HG03039 (cell line): ENCODE results near the gene SBNO2.

Experiments used
- ATAC-seq: cut with Tn5 transposase; IDR thresholded peaks from one replicate; pipeline ENCODE4 v1.9.1; 2021; ENCODE audit warnings: mild to moderate bottlenecking, moderate library complexity; ENCODE audit not compliant: unreplicated experiment

Gene SBNO2

DNA sequence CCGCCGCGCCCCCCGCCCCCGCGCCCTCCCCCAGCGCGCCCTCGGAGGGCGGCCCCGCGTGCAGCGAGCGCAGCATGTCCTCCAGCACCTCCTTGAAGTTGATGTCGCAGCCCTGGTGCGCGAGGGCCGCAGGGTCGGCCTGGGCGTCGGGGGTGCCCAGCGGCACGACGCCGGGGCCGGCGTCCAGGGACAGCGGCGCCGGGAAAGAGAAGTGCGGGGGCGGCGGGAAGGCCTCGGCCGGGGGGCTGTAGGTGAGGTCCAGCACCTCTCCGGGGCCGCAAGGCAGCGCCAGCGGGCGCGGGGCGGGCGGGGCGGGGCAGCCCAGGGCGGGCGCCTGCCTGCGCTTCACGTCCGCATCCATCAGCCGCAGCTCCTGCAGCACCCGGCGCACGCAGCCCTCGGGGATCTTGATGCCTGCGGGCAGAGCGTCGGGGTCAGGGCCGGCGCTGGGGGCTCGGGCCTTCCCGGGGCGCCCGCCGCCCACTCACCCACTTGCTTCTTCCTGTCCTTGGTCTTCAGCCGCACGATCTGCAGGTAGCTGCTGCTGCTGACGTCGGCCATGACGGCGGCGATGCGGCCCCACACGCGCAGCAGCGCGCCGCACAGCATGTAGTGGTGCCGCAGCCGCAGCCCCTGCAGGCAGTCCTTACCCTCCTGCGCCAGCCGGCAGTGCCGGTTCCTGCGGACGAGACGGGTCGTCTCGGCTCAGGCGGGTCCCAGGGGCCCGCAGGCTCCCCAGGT lies 65.6 kb downstream of the SBNO2 start:
- ATAC-seq, result no peak

DNA sequence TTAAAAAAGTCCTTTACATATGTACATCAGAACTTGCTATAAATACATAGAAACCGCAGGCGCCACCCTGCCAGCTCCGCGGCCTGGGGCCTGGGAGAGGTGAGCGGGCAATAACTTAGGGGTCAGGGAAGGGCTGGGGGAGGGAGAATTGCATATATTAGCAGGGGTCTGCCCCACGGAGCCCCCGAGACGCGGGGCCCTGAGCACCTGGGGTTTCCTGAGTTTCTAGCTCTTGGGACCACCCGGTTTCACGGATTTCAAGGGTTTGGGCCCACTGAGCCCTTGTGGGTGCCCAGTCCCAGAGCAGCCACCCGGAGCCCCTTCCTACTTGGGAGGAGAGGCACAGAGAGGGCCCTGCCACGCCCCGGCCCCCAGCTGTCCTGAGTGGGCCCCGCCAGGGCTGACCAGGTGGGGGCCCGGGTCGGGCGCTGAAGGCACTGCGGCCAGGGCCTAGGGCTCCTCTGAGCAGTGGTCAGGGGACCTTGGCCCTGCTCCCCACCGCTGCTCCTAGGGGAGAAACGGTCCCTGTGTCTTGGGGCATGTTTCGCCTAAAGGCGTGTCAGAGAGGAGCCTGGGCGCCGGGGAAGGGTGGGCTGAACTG lies 66.3 kb downstream of the SBNO2 start:
- ATAC-seq, result no peak

DNA sequence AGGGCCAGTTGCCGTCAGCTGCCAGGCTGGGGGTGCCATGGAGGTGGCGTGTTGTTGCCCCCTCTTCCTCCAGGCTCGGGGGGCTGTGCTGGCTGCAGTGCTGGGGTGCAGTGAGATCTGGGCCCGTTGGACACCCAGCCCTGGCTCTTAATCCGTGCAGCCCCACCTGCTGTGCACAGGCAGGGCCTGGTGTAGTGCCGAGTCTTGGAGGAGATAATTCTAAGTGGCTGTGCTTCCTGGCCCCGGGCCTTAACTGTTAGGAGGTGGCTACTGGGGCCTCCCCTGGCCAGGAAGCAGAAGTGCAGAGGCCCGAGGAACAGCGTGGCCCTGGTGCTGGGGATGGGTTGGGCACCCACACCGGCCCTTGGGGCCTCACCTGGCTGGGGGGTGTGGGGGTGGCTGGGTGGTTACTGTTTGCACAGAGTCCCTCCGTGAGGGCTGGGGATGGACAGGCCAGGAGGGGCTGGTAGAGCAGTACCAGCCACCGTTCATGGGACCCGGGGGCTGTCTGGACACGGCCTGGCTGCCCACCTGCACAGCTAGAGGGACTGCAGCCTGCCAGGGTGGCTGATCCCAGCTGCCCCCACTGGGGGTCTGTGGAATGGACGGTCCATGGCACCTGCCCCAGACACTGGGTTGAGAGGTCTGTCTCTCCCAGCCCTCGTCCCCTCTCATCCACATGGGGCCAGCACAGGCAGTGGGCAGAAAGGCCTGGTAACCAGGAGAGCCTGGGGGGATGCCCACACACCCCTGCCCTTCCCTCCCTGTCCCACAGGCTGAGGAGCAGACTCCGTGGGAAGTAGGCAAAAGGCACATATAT lies 67.0 kb downstream of the SBNO2 start:
- ATAC-seq, result no peak

DNA sequence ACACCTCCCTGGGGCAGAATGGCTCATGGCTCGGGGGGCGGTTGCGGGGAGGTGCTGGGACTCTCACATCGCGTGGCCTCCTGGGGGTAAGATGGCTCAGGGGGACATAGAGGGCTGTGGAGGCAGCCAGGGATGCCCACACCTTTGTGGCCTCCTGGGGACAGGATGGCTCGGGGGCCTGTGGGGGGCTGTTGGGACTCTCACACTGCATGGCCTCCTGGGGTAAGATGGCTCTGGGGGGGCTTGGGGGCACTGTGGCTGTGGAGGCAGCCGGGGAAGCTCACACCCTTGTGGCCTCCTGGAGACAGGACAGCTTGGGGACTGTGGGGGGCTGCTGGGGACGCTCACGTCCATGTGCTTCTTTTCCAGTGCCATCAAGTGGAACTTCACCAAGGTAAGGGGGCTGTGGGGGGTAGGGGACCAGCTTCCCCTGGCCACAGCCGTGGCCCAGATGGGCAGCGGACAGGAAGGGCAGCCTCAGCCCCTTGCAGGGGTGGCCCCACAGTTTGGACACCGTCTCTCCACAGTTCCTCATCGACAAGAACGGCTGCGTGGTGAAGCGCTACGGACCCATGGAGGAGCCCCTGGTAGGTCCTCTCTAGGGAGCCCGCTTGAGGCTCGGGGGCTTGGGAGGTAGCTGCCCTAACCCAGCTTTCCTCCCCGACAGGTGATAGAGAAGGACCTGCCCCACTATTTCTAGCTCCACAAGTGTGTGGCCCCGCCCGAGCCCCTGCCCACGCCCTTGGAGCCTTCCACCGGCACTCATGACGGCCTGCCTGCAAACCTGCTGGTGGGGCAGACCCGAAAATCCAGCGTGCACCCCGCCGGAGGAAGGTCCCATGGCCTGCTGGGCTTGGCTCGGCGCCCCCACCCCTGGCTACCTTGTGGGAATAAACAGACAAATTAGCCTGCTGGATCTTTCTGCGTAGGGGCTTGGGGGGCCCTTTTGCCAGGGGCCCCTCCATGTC lies 67.9 kb downstream of the SBNO2 start:
- no peak for ATAC-seq

DNA sequence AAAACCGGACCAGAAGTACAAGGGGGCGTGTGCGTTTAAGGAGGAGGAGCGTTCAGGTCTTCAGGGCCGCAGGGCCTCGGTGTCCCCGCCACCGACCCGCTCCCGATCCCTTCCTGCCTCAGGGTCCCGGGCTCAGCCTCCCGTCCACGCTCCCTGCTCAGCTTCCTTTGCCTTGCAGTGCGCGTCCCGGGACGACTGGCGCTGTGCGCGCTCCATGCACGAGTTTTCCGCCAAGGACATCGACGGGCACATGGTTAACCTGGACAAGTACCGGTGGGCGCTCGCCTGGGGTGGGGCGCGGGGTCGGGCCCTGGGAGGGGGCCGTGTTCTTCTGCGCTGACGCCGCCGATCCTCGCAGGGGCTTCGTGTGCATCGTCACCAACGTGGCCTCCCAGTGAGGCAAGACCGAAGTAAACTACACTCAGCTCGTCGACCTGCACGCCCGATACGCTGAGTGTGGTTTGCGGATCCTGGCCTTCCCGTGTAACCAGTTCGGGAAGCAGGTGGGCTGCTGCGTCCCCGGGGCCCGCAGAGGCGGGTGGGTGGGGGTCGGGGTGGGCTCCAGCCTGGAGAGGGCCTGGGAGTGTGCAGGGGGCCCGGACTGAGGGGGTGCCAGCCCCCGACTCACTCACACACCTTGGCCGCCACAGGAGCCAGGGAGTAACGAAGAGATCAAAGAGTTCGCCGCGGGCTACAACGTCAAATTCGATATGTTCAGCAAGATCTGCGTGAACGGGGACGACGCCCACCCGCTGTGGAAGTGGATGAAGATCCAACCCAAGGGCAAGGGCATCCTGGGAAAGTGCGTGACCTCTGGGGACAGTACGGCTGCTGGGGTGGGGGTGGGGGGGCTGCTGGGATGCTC lies 68.8 kb downstream of the SBNO2 start:
- peak; percentile 0 for ATAC-seq

DNA sequence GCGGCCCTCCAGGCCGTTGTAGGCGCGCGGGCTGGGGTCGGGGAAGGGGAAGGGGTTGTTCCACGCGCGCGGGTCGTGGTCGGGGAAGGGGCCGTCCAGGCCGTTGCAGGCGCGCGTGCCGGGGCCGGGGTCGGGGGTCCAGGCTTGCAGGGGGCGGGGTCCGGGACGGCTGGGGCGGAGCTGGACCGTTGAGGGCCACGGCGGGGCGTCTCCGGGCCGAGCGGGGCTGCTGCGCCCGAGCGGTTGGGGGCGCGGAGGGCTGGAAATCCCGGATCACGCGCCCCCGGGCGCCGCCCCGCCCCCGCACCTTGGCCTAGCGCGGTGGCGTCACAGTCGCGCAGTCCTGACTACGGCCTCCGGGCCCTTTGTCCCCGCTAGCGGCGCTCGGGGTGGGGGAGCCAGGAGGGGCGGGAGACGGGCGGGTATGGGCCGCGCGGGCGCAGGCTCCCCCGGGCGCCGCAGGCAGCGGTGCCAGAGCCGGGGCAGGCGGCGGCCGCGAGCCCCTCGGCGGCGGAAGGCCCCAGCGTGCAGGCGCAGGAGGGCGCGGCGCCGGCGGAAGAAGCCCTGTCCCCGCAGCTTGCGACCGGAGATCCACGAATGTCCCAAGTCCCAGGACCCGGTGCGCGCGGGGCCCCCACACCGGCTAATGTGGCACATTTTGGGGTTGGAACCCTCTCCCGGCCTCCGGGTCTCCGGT lies 69.6 kb downstream of the SBNO2 start:
- ATAC-seq, result peak; percentile 32

DNA sequence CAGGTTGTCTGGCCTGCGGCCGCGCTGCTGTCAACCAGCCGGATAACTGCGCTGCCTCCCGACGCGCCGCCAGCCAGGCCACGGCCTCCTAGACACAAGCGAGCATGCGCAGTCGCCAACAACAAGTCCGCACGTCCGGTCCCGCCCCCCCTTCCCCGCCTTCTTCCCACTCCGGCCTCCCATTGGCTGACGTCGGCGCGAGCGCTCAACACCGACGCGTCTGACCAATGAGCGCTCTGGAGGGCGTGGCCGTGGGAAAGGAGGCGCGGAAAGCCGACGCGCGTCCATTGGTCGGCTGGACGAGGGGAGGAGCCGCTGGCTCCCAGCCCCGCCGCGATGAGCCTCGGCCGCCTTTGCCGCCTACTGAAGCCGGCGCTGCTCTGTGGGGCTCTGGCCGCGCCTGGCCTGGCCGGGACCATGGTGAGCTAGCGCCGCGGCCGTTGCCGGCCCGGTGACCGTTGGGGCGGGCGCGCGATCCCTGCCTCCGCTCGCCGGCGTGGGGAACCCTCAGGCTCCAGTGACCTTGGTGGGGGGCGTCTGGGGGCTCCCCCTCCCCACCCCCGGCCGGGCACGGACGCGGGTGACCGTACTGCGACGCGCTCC lies 70.3 kb downstream of the SBNO2 start, which contains the start of gene GPX4:
Gene GPX4 (plus strand): TSS at position 287 of the 603 bp plus-strand sequence. CDS start 50 bp downstream, at position 337.
- ATAC-seq, result peak; percentile 63

DNA sequence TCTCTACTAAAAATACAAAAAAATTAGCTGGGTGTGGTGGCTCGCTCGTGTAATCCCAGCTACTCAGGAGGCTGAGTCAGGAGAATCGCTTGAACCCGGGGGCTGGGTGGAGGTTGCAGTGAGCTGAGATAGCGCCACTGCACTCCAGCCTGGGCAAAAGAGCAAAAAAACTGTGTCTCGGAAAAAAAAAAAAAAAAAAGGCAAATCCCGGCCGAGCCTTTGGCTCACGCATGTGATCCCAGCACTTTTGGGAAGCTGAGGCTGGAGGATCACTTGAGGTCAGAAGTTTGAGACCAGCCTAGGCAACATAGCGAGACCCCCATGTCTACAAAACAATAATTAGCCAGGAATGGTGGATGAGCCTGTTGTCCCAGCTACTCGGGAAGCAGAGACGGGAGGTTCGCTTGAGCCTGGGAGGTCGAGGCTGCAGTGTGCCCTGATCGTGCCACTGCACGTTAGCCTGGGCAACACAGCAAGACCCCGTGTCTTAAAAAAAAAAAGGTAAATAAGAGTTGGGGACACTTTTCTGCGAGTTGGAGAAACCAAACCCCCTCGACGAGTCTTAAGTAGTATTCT lies 70.8 kb downstream of the SBNO2 start:
- ATAC-seq, result no peak

DNA sequence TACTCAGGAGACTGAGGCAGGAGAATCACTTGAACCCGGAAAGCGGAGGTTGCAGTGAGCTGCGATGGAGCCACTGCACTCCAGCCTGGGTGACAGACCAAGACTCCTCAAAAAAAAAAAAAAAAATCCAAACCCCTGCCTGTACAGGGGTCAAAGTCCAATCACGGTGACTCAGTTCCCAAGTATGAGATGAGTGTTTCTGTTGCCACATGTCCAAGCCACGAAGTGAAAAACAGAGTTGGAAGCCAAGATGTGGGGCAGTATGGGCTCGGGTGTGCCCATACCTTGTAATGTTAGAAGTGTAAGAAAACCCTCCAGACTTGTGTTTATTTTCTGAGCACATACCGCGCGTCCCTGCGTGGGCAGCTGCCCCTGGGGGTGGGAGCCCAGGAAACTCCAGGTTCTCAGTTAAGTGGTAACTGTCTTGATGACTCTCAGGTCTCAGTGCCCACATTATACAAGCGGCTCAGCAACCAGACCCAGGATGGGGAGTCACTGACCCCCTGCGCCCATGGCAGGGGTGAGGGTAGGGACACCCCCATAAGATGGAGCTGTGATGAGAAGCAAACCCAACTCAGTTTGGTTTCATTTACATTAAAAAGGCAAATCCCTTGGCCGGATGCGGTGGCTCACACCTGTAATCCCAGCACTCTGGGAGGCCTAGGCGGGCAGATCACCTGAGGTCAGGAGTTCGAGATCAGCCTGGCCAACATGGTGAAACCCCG lies 71.5 kb downstream of the SBNO2 start:
- no peak for ATAC-seq

DNA sequence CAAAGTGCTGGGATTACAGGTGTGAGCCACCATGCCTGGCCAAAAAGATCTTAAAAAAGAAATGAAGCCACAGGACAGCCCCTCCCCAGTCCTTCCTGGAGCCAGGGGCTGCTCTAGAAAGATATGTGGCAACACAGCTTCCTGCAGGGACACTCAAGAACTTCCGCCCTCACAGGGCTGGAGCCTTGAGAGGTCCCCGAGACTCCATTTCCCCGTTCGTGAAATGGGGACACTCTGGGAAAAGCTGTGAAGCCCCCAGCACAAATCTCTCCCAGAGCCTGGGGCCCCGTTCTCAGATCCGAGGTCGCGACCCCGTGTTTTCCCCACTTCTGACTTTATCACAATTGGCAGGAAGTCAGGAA lies 72.8 kb downstream of the SBNO2 start:
- no peak for ATAC-seq

DNA sequence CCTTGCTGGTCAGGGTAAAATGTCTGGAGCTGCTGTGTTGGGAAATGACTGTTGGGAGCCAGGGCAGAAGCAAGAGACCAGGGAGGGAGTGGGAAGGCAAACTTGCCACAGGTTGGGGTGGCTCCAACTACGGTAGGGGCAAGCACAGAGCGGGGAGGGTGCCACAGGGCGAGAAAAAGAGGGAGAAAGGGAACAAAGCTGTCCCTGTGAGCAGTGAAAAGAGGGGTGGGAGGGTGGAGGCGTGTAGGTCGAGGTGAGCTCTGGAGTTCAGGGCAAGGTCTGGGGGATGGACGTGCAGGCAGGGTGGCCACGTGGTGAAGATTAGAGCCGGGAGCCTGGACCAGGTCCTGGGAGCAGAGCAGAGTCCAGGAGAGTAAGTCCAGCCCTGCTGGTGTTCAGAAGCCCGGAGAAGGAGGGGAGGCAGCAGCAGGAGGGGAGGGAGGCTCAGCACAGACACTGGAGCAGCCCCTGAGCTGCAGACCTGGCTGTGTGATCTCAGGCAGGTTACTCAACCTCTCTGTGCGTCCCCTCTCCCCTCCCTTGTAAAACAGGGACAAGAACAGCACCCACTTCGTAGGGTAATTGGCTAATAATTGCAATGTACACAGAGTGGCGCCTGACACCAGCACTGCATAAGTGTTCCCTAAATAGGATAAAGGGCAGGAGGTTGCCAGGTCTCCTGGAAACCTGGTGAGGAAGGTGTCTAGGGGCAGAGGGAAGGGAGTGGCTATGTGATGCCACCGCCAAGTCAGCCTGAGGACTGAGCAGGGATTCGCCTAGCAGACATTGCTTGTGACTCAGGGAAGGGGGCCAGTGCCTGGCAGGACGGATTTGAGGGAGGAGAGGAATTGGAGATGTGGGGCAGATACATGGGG lies 75.7 kb downstream of the SBNO2 start:
- no peak for ATAC-seq

DNA sequence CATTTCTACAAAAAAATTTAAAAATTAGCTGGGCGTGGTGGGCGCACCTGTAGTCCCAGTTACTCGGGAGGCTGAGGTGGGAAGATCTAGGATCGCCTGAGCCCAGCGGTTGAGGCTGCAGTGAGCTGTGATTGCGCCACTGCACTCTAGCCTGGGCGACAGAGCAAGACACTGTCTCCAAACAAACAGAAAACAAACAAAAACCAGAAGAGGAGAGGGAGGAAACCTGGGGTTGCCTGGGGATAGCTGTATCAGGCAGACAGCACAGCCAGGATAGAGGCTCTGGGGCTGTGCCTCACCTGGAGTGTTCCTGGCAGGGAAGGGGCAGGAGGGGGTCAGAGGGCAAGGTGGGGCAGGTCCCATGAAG lies 76.3 kb downstream of the SBNO2 start:
- ATAC-seq, result no peak

DNA sequence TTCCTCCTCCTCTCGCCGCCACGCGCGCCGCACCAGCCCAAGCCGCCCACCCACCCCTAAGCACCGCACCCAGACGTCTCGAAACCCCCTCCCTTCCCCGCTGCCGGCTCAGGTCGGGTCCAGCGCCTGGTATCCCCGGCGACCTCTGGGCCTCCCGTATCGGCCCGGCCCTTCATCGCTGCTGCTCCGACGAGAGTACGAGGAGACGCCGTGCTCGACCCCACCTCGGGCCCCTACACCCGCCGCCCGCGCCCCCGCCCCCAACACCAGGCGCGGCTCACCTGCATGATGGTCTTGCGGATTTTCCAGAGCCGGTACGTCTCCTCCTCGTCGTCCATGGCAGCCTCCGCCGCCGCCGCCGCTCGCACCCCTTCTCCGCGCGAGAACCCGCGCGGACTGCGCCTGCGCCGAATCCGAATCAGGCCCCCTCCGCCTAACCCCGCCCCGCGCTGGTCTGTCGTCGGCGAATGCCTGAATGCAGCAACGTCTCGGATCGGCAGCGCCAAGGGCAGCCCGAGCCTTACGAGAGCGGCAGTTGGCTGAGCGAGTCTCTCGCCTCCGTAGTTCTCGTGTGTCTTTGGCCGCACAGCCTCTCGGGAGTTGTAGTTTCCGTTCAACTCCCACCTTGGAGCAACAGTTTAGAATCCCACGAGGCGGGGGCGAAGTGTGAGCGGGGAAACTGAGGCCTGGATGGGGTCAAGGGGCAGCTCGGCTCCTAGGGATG lies 78.9 kb downstream of the SBNO2 start, which contains the start of gene POLR2E:
Gene POLR2E (minus strand): TSS at position 398 of the 724 bp plus-strand sequence. CDS start 60 bp downstream, at position 338.
- peak; percentile 63 for ATAC-seq

DNA sequence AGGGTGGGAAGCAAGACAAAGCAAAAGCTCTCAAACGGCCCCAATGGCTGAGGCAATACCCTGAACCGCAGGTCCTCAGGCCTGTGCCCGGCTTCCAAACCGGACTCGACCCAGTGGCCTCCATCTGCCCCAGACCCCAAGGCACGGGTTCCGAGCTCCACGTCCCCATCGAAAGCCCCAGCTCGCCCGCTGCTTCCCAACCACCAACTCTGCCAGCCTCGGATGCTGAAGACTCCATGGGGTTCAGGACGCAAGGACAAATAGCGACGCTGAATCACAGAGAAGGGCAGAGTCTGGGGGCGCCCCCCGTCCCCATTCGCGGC lies 79.5 kb downstream of the SBNO2 start:
- ATAC-seq, result no peak

DNA sequence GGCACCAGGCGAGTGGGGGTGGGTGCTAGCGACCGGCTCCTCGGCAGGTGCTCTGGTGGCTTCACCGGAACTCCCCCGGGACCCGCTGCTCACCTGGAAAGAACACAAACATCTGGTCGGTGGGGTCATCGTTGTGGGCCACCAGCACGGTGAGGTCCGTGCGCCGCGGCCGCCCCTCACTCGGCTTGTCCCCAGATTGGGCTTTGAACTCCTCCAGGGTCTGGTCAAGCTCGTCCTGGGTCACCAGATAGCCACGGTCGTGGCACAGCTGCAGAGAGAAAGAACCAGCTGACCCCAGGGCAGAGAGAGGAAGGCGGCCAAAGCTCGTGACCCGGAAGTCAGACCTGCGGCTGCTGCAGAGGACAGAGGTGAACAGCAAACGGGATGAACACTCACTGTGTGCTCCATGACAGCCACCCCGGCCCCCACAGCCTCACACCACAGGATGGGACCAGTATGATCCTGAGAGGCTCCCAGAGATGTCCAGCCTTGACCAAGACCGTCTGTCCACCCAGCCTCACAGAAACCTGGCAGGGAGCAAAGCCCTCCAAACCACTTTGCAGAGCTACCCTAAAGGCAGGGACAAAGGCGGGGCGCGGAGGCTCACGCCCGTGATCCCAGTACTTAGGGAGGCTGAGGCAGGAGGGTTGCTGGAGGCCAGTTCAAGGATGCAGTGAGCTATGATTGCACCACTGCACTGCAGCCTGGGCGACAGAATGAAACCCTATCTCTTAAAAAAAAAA lies 80.1 kb downstream of the SBNO2 start:
- no peak for ATAC-seq
